ENCODE data around the gene TBC1D4. TPM values are rescaled to one million over a fixed set of nuclear protein-coding genes. Genes with fewer than 3 reads are reported as not detected.

The TBC1D4 gene
- total RNA-seq, 1 experiment from 2014 or later: 177 TPM

- H3K36me3 ChIP-seq (ENCODE audit: control insufficient read depth, insufficient read depth, low read length): no peaks in the 10 kb centered on the region; the same call in none of the 2 replicates
- no peak for TF ChIP-seq CTCF (IDR thresholded peaks at IDR 0.05; ENCODE audit: insufficient read depth in 1 of 2, low read depth in 1 of 2, low read length in 1 of 2, severe bottlenecking in 1 of 2, unreplicated experiment in 1 of 2)
- DNase-seq: no peak
- Mint-ChIP-seq H3K36me3 (ENCODE audit: insufficient read depth, unreplicated experiment) (peaks cover 96% of the 10 kb centered on the region), H3K27me3 (ENCODE audit: insufficient read depth, unreplicated experiment) (no peaks in the 10 kb centered on the region), H3K9me3 (ENCODE audit: unreplicated experiment) (no peaks in the 10 kb centered on the region), H3K27ac (ENCODE audit: unreplicated experiment) (no peak overlapping the region), H3K4me3 (ENCODE audit: unreplicated experiment) (no peak overlapping the region), H3K4me1 (ENCODE audit: low read depth, unreplicated experiment) (peaks cover 38% of the 10 kb centered on the region)
- H3K4me3 ChIP-seq (ENCODE audit: low read depth, low read length): no peak overlapping the region
- ChIA-PET POLR2A (no interaction called here), CTCF (no interaction called here)
- no peaks in the 10 kb centered on the region for H3K27me3 ChIP-seq (replicated peaks; ENCODE audit: control insufficient read depth, insufficient read depth, low read length)
- no peaks in the 10 kb centered on the region for H3K9me3 ChIP-seq
- H3K4me1 ChIP-seq: peaks cover 40% of the 10 kb centered on the region
- no TSS peak for BruUV-seq (replicated peaks)
- intact Hi-C loops (cut with micrococcal nuclease; ENCODE audit: unreplicated experiment): no loop called here
Observed at GRCh38 chr13:75356421-75356820, 125.5 kb downstream of the TBC1D4 start.

GRCh38 chr13:75355609-75356008, 126.4 kb downstream of the TBC1D4 start:
- TF ChIP-seq CTCF (IDR thresholded peaks at IDR 0.05; ENCODE audit: insufficient read depth in 1 of 2, low read depth in 1 of 2, low read length in 1 of 2, severe bottlenecking in 1 of 2, unreplicated experiment in 1 of 2): no peak
- no peak overlapping the region for H3K4me3 Mint-ChIP-seq (ENCODE audit: unreplicated experiment)
- Histone ChIP-seq H3K27me3 (replicated peaks; ENCODE audit: control insufficient read depth, insufficient read depth, low read length) (no peaks in the 10 kb centered on the region), H3K9me3 (no peaks in the 10 kb centered on the region), H3K4me1 (peaks cover 38% of the 10 kb centered on the region), H3K4me3 (ENCODE audit: low read depth, low read length) (no peak overlapping the region), H3K36me3 (ENCODE audit: control insufficient read depth, insufficient read depth, low read length) (no peaks in the 10 kb centered on the region; the same call in none of the 2 replicates)
- CTCF ChIA-PET: no interaction called here
- POLR2A ChIA-PET: no interaction called here
- H3K4me1 Mint-ChIP-seq (ENCODE audit: low read depth, unreplicated experiment): peaks cover 37% of the 10 kb centered on the region
- H3K27me3 Mint-ChIP-seq (ENCODE audit: insufficient read depth, unreplicated experiment): no peaks in the 10 kb centered on the region
- H3K36me3 Mint-ChIP-seq (ENCODE audit: insufficient read depth, unreplicated experiment): peaks cover 94% of the 10 kb centered on the region
- no peaks in the 10 kb centered on the region for H3K9me3 Mint-ChIP-seq (ENCODE audit: unreplicated experiment)
- no TSS peak for BruUV-seq (replicated peaks)
- peak overlapping the region; percentile 65 for H3K27ac Mint-ChIP-seq (ENCODE audit: unreplicated experiment)
- intact Hi-C loops (cut with micrococcal nuclease; ENCODE audit: unreplicated experiment): no loop called here
- DNase-seq: no peak

- no TSS peak for BruUV-seq (replicated peaks)
- CTCF ChIA-PET: no interaction called here
- peaks cover 93% of the 10 kb centered on the region for H3K36me3 Mint-ChIP-seq (ENCODE audit: insufficient read depth, unreplicated experiment)
Observed at GRCh38 chr13:75353781-75354193, 128.2 kb downstream of the TBC1D4 start.

More at GRCh38 chr13:75353781-75354193, 128.2 kb downstream of the TBC1D4 start:
- no peak for TF ChIP-seq CTCF (IDR thresholded peaks at IDR 0.05; ENCODE audit: insufficient read depth in 1 of 2, low read depth in 1 of 2, low read length in 1 of 2, severe bottlenecking in 1 of 2, unreplicated experiment in 1 of 2)
- H3K4me1 Mint-ChIP-seq (ENCODE audit: low read depth, unreplicated experiment): peaks cover 43% of the 10 kb centered on the region
- Histone ChIP-seq H3K4me3 (ENCODE audit: low read depth, low read length) (no peak overlapping the region), H3K9me3 (no peaks in the 10 kb centered on the region), H3K36me3 (ENCODE audit: control insufficient read depth, insufficient read depth, low read length) (no peaks in the 10 kb centered on the region; the same call in none of the 2 replicates), H3K27me3 (replicated peaks; ENCODE audit: control insufficient read depth, insufficient read depth, low read length) (no peaks in the 10 kb centered on the region), H3K4me1 (peaks cover 33% of the 10 kb centered on the region)
- intact Hi-C loops (cut with micrococcal nuclease; ENCODE audit: unreplicated experiment): no loop called here
- no peaks in the 10 kb centered on the region for H3K9me3 Mint-ChIP-seq (ENCODE audit: unreplicated experiment)
- POLR2A ChIA-PET: no interaction called here
- no peaks in the 10 kb centered on the region for H3K27me3 Mint-ChIP-seq (ENCODE audit: insufficient read depth, unreplicated experiment)
- DNase-seq: no peak
- peak overlapping the region; percentile 16 for H3K27ac Mint-ChIP-seq (ENCODE audit: unreplicated experiment)
- H3K4me3 Mint-ChIP-seq (ENCODE audit: unreplicated experiment): no peak overlapping the region
